Calu3 (cell line): ENCODE data around the gene DYNC2LI1. TPM values are rescaled to one million over a fixed set of nuclear protein-coding genes. Genes with fewer than 3 reads are reported as not detected.

Source experiments
- BruUV-seq: library from RNA; stranded (reverse); fragments of 400-500 nt; replicated peaks from 2 replicates; lab custom pipeline; 2021; lab: Mats Ljungman, UMichigan
- CTCF ChIA-PET: fragments of 300-600 bp; sonication (Branson Sonifier 250); formaldehyde crosslinking; loops from one replicate; lab custom pipeline; 2022; ENCODE audit warnings: antibody characterized with exemption; lab: Charles Lee
- DNase-seq: peaks from one replicate; pipeline ENCODE4 v3.0.0; 2022
- H3K27ac Mint-ChIP-seq: one replicate; pipeline ENCODE4 v1.8.0; 2022; ENCODE audit warnings: mixed read lengths; ENCODE audit not compliant: unreplicated experiment
- H3K27me3 Mint-ChIP-seq: one replicate; pipeline ENCODE4 v1.8.0; 2022; ENCODE audit warnings: mixed read lengths; ENCODE audit not compliant: unreplicated experiment
- H3K36me3 Mint-ChIP-seq: one replicate; pipeline ENCODE4 v1.8.0; 2022; ENCODE audit warnings: mild to moderate bottlenecking, moderate library complexity, mixed read lengths; ENCODE audit not compliant: insufficient read depth, unreplicated experiment
- H3K4me1 Mint-ChIP-seq: one replicate; pipeline ENCODE4 v1.8.0; 2022; ENCODE audit warnings: mild to moderate bottlenecking, low read depth, mixed read lengths; ENCODE audit not compliant: unreplicated experiment
- H3K4me3 Mint-ChIP-seq: one replicate; pipeline ENCODE4 v1.8.0; 2022; ENCODE audit warnings: mild to moderate bottlenecking, low read depth, moderate library complexity, mixed read lengths; ENCODE audit not compliant: unreplicated experiment
- H3K9me3 Mint-ChIP-seq: one replicate; pipeline ENCODE4 v1.8.0; 2022; ENCODE audit warnings: low read depth, mixed read lengths; ENCODE audit not compliant: unreplicated experiment
- CTCF ChIP-seq: fragments of 200-600 bp; IDR thresholded peaks from one replicate; pipeline ENCODE4 v1.8.0; 2022; ENCODE audit warnings: antibody characterized with exemption; ENCODE audit not compliant: unreplicated experiment
- intact Hi-C: fragments of 100-400 bp; cut with micrococcal nuclease; formaldehyde crosslinking; loops from one replicate; pipeline ENCODE4 v1.10.0; 2022; ENCODE audit not compliant: unreplicated experiment
- total RNA-seq: library from RNA; stranded (reverse); gene quantifications from 2 replicates; pipeline ENCODE4 v1.2.3, GENCODE V29; 2022

The DYNC2LI1 gene
- total RNA-seq, 1 experiment from 2014 or later: 20.0 TPM

GRCh38 chr2:43792653-43793052 lies 18.8 kb downstream of the DYNC2LI1 start:
- H3K4me3 Mint-ChIP-seq: no peak overlapping the region
- no peaks in the 10 kb centered on the region for H3K4me1 Mint-ChIP-seq
- no TSS peak for BruUV-seq
- CTCF ChIA-PET: no interaction called here
- TF ChIP-seq CTCF: no peak
- intact Hi-C loops: no loop called here
- no peak overlapping the region for H3K27ac Mint-ChIP-seq
- no peaks in the 10 kb centered on the region for H3K9me3 Mint-ChIP-seq
- DNase-seq: no peak
- H3K36me3 Mint-ChIP-seq: peaks cover 8% of the 10 kb centered on the region
- H3K27me3 Mint-ChIP-seq: no peaks in the 10 kb centered on the region

- H3K27me3 Mint-ChIP-seq: no peaks in the 10 kb centered on the region
- no TSS peak for BruUV-seq
- intact Hi-C loops: no loop called here
- CTCF ChIA-PET: no interaction called here
- no peak for TF ChIP-seq CTCF
- no peak overlapping the region for H3K4me3 Mint-ChIP-seq
- H3K9me3 Mint-ChIP-seq: no peaks in the 10 kb centered on the region
- H3K27ac Mint-ChIP-seq: no peak overlapping the region
- H3K4me1 Mint-ChIP-seq: peaks cover 9% of the 10 kb centered on the region
- no peak for DNase-seq
- peaks cover 5% of the 10 kb centered on the region for H3K36me3 Mint-ChIP-seq
Measured at GRCh38 chr2:43794956-43795355, 21.1 kb downstream of the DYNC2LI1 start.

- CTCF ChIA-PET: no interaction called here
- intact Hi-C loops: no loop called here
- Mint-ChIP-seq H3K4me3 (no peak overlapping the region), H3K4me1 (peaks cover 9% of the 10 kb centered on the region), H3K27me3 (no peaks in the 10 kb centered on the region), H3K9me3 (no peaks in the 10 kb centered on the region), H3K36me3 (peaks cover 5% of the 10 kb centered on the region), H3K27ac (no peak overlapping the region)
- DNase-seq: no peak
- no TSS peak for BruUV-seq
- TF ChIP-seq CTCF: no peak
Measured at GRCh38 chr2:43796206-43796605, 22.4 kb downstream of the DYNC2LI1 start.

GRCh38 chr2:43798300-43798699 lies 24.5 kb downstream of the DYNC2LI1 start:
- TF ChIP-seq CTCF: peak; percentile 38
- Mint-ChIP-seq H3K36me3 (no peaks in the 10 kb centered on the region), H3K27ac (no peak overlapping the region), H3K4me3 (no peak overlapping the region), H3K9me3 (no peaks in the 10 kb centered on the region), H3K4me1 (peaks cover 29% of the 10 kb centered on the region), H3K27me3 (no peaks in the 10 kb centered on the region)
- CTCF ChIA-PET: interaction anchor here (0.5 to 0.6 kb wide), 2 partner anchors 22 to 104 kb away, joined by 3 read pairs; no protein-coding TSS in a partner anchor
- no TSS peak for BruUV-seq
- DNase-seq: no peak
- intact Hi-C loops: loop anchor here (2.0 kb wide), 1 partner anchor 81 kb away; no protein-coding TSS in a partner anchor
